ENCODE data around the gene TVP23B.
"Not testable (repeated sequence)": the region's sequence is repeated elsewhere in the genome, so short reads cannot be mapped to it uniquely, and the experiment has no call there.

DNA sequence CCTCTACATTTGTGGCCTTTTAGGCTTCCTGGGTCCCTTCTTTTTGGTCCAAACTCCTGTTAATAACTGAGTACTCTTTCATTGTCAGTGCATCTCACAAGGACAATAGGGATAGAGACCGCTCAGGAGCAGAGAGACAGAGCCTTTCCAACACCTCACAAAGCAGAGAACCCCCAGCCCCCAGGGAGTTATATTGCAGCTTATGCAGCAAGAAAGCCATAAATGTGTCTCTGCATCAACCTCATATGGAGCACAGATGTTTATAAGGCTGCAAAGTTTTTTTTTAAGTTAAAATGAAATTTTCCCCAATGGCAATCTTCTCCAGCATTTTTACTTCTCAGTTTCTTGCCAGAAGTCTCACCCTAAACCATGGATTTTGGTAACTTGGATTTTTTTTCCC lies 30.7 kb upstream of the TVP23B start:
- TF ChIP-seq, protein P1, sequence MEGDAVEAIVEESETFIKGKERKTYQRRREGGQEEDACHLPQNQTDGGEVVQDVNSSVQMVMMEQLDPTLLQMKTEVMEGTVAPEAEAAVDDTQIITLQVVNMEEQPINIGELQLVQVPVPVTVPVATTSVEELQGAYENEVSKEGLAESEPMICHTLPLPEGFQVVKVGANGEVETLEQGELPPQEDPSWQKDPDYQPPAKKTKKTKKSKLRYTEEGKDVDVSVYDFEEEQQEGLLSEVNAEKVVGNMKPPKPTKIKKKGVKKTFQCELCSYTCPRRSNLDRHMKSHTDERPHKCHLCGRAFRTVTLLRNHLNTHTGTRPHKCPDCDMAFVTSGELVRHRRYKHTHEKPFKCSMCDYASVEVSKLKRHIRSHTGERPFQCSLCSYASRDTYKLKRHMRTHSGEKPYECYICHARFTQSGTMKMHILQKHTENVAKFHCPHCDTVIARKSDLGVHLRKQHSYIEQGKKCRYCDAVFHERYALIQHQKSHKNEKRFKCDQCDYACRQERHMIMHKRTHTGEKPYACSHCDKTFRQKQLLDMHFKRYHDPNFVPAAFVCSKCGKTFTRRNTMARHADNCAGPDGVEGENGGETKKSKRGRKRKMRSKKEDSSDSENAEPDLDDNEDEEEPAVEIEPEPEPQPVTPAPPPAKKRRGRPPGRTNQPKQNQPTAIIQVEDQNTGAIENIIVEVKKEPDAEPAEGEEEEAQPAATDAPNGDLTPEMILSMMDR (conservative IDR thresholded peaks at IDR 0.05 in 1 of 2, IDR thresholded peaks at IDR 0.05 in 1 of 2; ENCODE audit: low read depth in 1 of 2, low read length in 2 of 2): not testable (repeated sequence)
- not testable (repeated sequence) for TF ChIP-seq EZH2 (IDR thresholded peaks at IDR 0.05; ENCODE audit: low read length, missing control alignments)

Measured in fibroblast of lung (primary cell).